ENCODE measurements around the gene MLIP.
"Not testable (repeated sequence)": the region's sequence is repeated elsewhere in the genome, so short reads cannot be mapped to it uniquely, and the experiment has no call there.

The MLIP gene

DNA sequence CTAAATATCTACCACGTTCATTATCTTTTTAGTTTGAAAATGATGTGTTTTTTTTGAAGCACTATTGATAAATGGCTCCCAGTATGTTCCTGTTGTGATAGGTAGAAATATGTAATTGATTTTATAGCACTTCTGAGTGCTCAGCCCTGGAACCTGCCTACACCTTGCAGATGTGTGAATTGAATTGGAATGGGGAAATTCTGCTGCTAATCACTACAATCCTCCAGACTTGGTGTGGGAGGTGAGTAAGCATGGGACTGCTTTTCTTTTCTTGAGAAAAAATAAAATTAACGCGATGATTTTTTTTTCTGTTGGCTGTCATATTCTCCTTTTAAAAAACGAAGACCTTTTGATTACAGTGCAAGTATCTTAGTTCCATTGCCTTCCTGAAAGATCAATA is 37.1 kb upstream of the MLIP start:
- no peak for TF ChIP-seq ZFX (IDR thresholded peaks at IDR 0.05)
- TF ChIP-seq, protein P1, sequence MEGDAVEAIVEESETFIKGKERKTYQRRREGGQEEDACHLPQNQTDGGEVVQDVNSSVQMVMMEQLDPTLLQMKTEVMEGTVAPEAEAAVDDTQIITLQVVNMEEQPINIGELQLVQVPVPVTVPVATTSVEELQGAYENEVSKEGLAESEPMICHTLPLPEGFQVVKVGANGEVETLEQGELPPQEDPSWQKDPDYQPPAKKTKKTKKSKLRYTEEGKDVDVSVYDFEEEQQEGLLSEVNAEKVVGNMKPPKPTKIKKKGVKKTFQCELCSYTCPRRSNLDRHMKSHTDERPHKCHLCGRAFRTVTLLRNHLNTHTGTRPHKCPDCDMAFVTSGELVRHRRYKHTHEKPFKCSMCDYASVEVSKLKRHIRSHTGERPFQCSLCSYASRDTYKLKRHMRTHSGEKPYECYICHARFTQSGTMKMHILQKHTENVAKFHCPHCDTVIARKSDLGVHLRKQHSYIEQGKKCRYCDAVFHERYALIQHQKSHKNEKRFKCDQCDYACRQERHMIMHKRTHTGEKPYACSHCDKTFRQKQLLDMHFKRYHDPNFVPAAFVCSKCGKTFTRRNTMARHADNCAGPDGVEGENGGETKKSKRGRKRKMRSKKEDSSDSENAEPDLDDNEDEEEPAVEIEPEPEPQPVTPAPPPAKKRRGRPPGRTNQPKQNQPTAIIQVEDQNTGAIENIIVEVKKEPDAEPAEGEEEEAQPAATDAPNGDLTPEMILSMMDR (conservative IDR thresholded peaks at IDR 0.05): no peak
- no peak overlapping the region for H3K27ac ChIP-seq

DNA sequence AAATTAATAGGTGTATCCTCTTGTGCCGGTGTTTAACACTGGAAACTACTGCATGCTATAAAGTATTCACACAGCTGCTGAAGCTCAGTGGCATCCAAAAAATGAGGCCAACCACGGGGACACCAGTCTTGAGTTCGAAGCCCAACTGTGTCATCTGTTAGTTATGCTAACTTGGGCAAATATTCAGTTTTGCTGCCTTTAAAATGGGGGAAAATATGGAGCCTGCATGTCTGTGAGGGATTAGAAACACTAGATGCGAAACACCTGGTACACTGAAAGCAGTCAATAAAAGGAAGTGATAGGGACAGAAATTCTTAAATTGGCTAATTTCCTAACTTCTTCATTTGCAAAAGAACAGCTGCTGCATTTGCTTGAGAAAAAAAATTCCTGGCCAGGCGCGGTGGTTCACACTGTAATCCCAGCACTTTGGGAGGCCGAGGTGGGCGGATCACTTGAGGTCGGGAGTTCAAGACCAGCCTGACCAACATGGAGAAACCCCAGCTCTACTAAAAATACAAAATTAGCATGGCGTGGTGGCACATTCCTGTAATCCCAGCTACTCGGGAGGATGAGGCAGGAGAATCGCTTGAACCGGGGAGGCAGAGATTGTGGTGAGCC is 36.6 kb upstream of the MLIP start:
- H3K27ac ChIP-seq: no peak overlapping the region

DNA sequence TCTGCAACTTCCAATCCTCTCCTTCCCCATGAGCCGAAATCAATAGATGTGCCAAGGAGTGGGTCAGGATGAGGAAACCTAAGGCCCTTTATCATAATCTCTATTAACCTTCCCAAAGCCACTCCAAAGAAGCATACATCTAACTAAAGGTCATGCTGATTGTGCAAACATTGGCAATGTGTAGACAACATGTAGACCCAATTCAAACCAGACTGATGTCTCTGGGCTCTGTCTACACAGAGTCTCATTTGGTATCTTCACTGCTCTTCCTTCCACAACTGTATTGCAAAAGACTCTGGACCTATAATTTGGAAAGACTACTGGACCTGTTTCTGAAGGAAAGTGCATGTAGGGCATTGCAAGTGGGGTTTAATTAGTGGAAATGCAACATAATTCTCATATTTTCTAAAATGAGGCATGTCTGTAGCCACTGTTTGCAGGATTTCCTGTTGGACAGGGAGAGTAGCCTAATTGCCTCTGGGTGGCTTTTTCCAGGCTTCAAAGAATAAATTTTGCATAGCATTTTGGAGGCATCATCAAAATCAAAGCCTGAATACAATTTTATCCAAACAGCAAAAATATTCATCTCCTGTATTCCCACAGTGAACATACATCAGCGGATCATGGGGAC is 35.0 kb upstream of the MLIP start:
- H3K27ac ChIP-seq: no peak overlapping the region
- TF ChIP-seq, protein P1 (conservative IDR thresholded peaks at IDR 0.05): no peak
- no peak for TF ChIP-seq ZFX (IDR thresholded peaks at IDR 0.05)

More for the DNA sequence above, 36.6 kb upstream of the MLIP start:
- TF ChIP-seq ZFX (IDR thresholded peaks at IDR 0.05): no peak
- TF ChIP-seq, protein P1 (conservative IDR thresholded peaks at IDR 0.05): no peak

DNA sequence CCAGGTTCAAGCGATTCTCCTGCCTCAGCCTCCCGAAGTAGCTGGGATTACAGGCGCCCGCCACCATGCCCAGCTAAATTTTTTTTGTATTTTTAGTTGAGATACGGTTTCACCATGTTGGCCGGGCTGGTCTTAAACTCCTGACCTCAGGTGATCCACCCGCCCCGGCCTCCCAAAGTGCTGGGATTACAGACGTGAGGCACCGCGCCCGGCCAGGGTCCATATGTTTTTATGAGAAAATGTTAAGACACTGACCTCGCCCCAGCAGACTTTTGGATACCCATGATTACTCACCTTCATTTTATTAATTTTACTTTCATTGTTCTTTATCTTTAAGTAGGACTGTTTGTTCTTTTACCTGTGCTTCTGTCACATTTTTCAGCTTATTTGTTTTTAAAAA is 29.7 kb upstream of the MLIP start:
- H3K27ac ChIP-seq: not testable (repeated sequence)

DNA sequence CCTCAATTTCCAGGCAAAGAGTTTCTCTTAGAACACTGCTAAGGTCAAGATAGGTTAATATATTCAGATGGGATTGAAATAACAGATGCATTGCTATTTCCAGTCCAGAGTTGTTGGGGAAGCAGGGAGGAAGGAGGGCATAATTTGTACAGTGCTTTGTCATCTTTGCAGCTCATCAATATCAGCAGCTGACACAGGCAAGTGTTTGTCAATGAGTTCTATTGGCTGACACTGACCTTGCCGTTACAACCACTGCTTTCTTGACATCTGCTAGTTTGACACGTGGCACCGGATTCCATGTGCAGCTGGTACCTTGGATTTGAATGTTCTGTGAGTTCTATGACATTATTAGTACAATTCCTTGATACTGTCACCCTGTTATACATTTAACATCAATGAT is 28.0 kb upstream of the MLIP start:
- TF ChIP-seq, protein P1 (conservative IDR thresholded peaks at IDR 0.05): no peak
- TF ChIP-seq ZFX (IDR thresholded peaks at IDR 0.05): no peak
- no peak overlapping the region for H3K27ac ChIP-seq

DNA sequence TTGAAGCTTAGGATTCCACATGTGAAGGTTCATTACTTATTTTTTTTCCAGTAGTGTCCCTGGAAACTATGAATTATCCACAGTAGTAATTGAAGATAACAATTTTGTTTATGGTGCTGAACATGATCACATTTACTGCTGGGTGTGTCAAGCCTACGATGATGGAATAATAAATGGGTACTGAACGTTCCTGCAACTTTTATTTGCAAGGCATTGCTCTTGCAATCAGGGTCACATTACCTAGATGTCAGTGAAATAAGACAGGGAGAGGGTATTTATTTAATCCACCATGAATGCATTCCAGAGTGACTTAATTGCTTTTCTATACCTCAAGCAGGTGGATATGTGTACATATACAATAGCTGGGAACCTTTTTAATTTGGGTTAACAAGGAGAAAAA is 27.0 kb upstream of the MLIP start:
- no peak overlapping the region for H3K27ac ChIP-seq
- no peak for TF ChIP-seq ZFX (IDR thresholded peaks at IDR 0.05)
- TF ChIP-seq, protein P1 (conservative IDR thresholded peaks at IDR 0.05): no peak

DNA sequence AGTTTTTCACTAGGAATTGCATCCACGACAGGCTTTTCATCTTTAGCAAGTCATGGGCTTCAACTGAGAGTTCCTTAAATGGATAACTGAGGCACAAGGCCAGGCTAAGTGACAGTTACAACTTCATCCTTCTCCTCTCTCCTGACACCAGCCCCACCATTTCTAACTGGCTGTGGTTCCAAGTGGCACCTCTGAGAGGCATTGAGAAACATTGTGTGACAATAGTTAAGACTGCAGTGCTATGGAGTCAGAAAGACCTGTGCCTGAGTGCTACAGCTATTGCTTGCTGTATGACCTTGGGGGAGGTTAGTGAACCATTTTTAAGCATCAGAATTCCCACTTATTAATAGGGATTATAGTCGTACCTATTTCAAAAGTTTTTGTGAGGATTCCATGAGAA is 26.2 kb upstream of the MLIP start:
- TF ChIP-seq, protein P1 (conservative IDR thresholded peaks at IDR 0.05): no peak
- TF ChIP-seq ZFX (IDR thresholded peaks at IDR 0.05): no peak
- no peak overlapping the region for H3K27ac ChIP-seq

DNA sequence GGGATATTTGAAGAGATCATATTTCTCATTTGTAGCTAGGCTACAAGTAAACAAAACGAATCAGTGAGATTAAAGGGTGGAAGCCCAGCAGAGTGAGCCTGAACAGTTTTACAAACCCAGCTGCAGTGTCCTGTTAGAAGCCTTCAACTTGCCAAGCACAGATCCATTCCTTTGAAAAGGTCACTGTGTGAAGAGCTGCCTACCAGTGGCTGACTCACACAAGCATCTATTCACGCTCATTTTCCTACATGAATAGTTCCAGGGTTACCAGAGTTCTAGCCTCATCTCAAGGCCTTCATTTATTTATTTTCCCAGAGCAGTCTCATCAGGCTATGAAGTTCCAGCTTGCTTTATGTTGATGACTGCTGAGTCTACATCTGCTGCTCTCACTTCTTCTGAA is 25.7 kb upstream of the MLIP start:
- TF ChIP-seq ZFX (IDR thresholded peaks at IDR 0.05): no peak
- TF ChIP-seq, protein P1 (conservative IDR thresholded peaks at IDR 0.05): no peak
- no peak overlapping the region for H3K27ac ChIP-seq
